GM12875 (cell line): ENCODE data around the gene CNR2.

Source experiments
- H3K4me3 ChIP-seq: one replicate; pipeline ENCODE4 v1.5.1; 2011; ENCODE audit warnings: low read depth, low read length, control low read depth
- TF ChIP-seq, protein P1 (sequence below): IDR thresholded peaks from 2 replicates; pipeline ENCODE4 v1.5.1; 2011; ENCODE audit warnings: low read depth, mild to moderate bottlenecking, control low read depth, inconsistent platforms, low read length, moderate library complexity, borderline replicate concordance; ENCODE audit not compliant: insufficient read depth

CNR2 gene

DNA sequence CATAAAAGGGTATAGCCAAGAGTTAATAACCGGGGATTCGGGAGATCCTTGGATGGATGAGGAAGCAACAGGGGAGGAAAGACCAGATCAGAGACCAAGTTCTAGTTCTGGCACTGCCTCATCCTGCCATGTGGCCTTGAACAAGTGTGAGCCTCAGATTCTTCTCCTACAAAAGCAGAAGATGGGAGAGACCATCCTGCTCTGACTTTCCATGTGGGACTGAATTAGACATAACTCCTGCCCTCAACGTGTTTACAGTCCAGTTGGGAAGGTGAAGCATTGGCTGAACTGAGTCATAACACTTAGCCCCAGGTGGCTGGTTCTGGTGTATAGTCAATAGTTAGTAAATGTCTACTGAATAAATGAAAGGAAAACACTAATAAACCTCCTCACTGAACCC is 12.1 kb upstream of the CNR2 start:
- TF ChIP-seq, protein P1, sequence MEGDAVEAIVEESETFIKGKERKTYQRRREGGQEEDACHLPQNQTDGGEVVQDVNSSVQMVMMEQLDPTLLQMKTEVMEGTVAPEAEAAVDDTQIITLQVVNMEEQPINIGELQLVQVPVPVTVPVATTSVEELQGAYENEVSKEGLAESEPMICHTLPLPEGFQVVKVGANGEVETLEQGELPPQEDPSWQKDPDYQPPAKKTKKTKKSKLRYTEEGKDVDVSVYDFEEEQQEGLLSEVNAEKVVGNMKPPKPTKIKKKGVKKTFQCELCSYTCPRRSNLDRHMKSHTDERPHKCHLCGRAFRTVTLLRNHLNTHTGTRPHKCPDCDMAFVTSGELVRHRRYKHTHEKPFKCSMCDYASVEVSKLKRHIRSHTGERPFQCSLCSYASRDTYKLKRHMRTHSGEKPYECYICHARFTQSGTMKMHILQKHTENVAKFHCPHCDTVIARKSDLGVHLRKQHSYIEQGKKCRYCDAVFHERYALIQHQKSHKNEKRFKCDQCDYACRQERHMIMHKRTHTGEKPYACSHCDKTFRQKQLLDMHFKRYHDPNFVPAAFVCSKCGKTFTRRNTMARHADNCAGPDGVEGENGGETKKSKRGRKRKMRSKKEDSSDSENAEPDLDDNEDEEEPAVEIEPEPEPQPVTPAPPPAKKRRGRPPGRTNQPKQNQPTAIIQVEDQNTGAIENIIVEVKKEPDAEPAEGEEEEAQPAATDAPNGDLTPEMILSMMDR = no peak
- no peak overlapping the region for H3K4me3 ChIP-seq

GRCh38 chr1:23924601-23925000 is 11.4 kb upstream of the CNR2 start:
- TF ChIP-seq, protein P1 = no peak
- H3K4me3 ChIP-seq = no peak overlapping the region

DNA sequence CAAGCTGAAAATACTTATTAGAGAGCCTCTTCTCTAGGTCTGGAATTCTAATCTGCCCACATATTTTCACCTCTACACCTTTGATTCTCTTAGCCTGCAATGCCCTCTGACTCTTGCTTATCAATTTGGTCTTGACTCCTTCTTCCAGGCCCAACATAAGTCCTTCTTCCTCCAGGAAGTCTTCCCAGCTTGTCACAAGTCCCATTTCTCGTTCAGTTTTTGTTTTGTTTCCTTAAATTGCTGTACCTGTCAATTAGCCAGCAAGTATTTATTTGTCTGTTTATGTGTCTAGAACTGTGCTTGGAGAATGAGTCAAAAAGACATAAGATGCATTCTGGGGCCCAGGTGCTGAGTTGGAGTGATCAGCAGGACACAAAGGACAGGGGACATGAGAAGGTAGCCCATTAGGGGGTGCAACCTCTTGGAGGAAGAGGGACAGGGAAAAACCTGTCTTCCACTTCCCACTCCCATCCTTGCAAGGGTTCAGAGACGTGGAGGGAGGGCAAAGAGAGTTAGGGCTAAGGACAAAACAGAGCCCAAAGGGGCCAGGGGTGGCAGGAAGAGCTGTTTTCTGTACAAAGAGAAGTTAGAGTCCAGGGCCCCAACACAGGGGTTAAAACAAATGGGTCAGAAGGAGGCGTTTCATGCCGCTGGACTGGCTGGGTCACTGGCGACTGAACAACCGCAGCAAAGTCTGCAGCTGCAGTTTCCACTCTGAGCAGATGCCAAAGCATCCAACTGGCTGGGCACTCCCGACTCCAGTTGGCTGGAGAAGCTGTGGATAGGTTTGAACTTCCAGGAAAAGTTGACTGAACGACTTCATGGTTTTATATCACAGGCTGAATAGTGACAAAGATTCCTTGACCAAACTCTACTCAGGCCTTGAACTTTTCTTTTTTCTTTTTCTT is 10.7 kb upstream of the CNR2 start:
- no peak overlapping the region for H3K4me3 ChIP-seq
- TF ChIP-seq, protein P1 = no peak

DNA sequence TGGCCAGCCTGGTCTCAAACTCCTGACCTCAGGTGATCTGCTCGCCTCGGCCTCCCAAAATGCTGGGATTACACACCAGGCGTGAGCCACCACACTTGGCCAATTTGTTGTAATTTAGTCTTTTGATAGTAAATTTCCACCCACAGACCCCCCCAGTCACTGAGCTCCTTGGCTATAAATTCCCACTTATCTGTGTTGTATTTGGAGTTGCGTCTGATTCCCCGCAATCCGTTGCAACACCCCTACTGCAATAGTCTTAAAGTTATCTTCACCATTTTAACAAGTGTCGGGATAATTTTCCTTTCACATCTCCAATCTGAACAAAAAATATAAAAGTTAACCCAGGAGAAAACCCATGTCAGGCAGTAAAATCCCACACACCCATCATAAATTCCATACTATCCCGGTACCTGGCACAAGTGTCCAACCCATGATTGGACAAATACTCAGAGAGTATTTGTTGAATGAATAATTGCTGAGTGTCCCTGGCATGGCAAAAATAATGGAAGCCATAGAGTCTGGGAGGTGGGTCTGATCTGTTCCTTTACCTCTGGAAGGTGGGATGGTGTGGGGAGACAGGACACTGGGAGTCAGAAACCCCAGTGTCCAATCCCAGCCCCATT is 9.3 kb upstream of the CNR2 start:
- TF ChIP-seq, protein P1 = no peak
- no peak overlapping the region for H3K4me3 ChIP-seq

- TF ChIP-seq, protein P1 = peak; percentile 83
- peak overlapping the region; percentile 11 for H3K4me3 ChIP-seq
Measured at GRCh38 chr1:23916209-23917131, 3.3 kb upstream of the CNR2 start.

GRCh38 chr1:23915466-23915865 is 2.3 kb upstream of the CNR2 start:
- TF ChIP-seq, protein P1 = no peak
- H3K4me3 ChIP-seq = no peak overlapping the region
